PC-3 (cell line): ENCODE data around the gene UGGT2.
A peak's percentile ranks its signal among the peaks of the same experiment; 100 is the strongest.

ENCODE experiments used
- CTCF ChIP-seq: fragments of 300-600 bp; sonication (generic); conservative IDR thresholded peaks from 2 replicates; pipeline ENCODE4 v1.5.1; 2017; ENCODE audit warnings: antibody characterized with exemption, low read depth, mild to moderate bottlenecking, low read length
- EZH2phosphoT487 ChIP-seq: fragments of 300-600 bp; sonication (generic); IDR thresholded peaks from 2 replicates; pipeline ENCODE4 v1.6.1; 2018; ENCODE audit warnings: mild to moderate bottlenecking, antibody characterized with exemption, low read length, borderline replicate concordance

- TF ChIP-seq CTCF (peak; percentile 80), EZH2phosphoT487 (no peak)
These were observed 33.0 kb downstream of the UGGT2 start for GRCh38 chr13:96020155-96020575.
